ENCODE data around the gene SOAT2. TPM values are rescaled to one million over a fixed set of nuclear protein-coding genes. Genes with fewer than 3 reads are reported as not detected.

The SOAT2 gene
- total RNA-seq, 1 experiment from 2014 or later = not detected

DNA sequence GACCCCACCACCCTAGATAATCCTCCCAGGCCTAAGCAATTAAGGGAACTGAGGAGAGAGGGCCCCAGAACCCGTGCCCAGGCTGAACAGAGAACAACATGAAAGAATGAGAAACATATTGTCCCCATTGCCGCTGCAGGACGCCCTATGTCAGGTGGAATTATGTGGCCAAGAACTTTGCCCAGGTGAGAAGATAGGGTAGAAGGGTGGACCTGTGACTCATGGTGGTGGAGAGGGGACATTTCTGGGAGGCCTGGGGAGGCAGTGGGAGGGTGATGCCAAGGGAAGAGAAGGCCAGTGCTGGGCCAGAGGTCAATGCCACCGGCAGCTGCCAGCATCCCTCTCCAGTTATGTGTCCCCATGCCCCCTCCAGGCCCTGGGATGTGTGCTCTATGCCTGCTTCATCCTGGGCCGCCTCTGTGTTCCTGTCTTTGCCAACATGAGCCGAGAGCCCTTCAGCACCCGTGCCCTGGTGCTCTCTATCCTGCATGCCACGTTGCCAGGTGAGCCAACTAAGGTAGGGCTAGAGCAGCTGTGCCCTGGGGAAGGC, 15.5 kb downstream of the SOAT2 start:
- intact Hi-C loops (cut with micrococcal nuclease; ENCODE audit: unreplicated experiment) (no loop called here), in situ Hi-C loops (cut with HindIII; ENCODE audit: low pct_unique_long_range_greater_than_20kb, low sequenced_read_pairs) (no loop called here)
- ChIA-PET POLR2A (no interaction called here), CTCF (no interaction called here)
- BruUV-seq (replicated peaks) = no TSS peak
- Histone ChIP-seq H3K9me3 (ENCODE audit: control insufficient read depth, insufficient read depth, low read depth, low read length) (no peaks in the 10 kb centered on the region), H3K27me3 (ENCODE audit: control insufficient read depth, insufficient read depth, low read length) (no peaks in the 10 kb centered on the region), H3K36me3 (ENCODE audit: control insufficient read depth, insufficient read depth, low read length) (no peaks in the 10 kb centered on the region), H3K4me3 (ENCODE audit: low read depth in 2 of 2, low read length in 2 of 2) (no peak overlapping the region), H3K4me1 (ENCODE audit: control insufficient read depth, insufficient read depth, low read length) (no peaks in the 10 kb centered on the region), H3K27ac (ENCODE audit: low read length) (no peak overlapping the region)
- ATAC-seq (no peak), DNase-seq (ENCODE audit: low read depth, low spot score) (no peak)
- TF ChIP-seq TCF7L2 (IDR thresholded peaks at IDR 0.05; ENCODE audit: low read depth, low read length) = no peak
- no peak for TF ChIP-seq POLR2AphosphoS5 (IDR thresholded peaks at IDR 0.05; ENCODE audit: low read depth, low read length)
- TF ChIP-seq, protein P1, sequence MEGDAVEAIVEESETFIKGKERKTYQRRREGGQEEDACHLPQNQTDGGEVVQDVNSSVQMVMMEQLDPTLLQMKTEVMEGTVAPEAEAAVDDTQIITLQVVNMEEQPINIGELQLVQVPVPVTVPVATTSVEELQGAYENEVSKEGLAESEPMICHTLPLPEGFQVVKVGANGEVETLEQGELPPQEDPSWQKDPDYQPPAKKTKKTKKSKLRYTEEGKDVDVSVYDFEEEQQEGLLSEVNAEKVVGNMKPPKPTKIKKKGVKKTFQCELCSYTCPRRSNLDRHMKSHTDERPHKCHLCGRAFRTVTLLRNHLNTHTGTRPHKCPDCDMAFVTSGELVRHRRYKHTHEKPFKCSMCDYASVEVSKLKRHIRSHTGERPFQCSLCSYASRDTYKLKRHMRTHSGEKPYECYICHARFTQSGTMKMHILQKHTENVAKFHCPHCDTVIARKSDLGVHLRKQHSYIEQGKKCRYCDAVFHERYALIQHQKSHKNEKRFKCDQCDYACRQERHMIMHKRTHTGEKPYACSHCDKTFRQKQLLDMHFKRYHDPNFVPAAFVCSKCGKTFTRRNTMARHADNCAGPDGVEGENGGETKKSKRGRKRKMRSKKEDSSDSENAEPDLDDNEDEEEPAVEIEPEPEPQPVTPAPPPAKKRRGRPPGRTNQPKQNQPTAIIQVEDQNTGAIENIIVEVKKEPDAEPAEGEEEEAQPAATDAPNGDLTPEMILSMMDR (IDR thresholded peaks at IDR 0.05) = no peak
- no peak for TF ChIP-seq SIN3A (IDR thresholded peaks at IDR 0.05; ENCODE audit: borderline replicate concordance, insufficient read depth, low read depth, low read length)
- TF ChIP-seq, protein P2, sequence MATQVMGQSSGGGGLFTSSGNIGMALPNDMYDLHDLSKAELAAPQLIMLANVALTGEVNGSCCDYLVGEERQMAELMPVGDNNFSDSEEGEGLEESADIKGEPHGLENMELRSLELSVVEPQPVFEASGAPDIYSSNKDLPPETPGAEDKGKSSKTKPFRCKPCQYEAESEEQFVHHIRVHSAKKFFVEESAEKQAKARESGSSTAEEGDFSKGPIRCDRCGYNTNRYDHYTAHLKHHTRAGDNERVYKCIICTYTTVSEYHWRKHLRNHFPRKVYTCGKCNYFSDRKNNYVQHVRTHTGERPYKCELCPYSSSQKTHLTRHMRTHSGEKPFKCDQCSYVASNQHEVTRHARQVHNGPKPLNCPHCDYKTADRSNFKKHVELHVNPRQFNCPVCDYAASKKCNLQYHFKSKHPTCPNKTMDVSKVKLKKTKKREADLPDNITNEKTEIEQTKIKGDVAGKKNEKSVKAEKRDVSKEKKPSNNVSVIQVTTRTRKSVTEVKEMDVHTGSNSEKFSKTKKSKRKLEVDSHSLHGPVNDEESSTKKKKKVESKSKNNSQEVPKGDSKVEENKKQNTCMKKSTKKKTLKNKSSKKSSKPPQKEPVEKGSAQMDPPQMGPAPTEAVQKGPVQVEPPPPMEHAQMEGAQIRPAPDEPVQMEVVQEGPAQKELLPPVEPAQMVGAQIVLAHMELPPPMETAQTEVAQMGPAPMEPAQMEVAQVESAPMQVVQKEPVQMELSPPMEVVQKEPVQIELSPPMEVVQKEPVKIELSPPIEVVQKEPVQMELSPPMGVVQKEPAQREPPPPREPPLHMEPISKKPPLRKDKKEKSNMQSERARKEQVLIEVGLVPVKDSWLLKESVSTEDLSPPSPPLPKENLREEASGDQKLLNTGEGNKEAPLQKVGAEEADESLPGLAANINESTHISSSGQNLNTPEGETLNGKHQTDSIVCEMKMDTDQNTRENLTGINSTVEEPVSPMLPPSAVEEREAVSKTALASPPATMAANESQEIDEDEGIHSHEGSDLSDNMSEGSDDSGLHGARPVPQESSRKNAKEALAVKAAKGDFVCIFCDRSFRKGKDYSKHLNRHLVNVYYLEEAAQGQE (IDR thresholded peaks at IDR 0.05; ENCODE audit: insufficient read depth in 1 of 2, low read depth in 2 of 2, low read length in 1 of 2) = no peak

DNA sequence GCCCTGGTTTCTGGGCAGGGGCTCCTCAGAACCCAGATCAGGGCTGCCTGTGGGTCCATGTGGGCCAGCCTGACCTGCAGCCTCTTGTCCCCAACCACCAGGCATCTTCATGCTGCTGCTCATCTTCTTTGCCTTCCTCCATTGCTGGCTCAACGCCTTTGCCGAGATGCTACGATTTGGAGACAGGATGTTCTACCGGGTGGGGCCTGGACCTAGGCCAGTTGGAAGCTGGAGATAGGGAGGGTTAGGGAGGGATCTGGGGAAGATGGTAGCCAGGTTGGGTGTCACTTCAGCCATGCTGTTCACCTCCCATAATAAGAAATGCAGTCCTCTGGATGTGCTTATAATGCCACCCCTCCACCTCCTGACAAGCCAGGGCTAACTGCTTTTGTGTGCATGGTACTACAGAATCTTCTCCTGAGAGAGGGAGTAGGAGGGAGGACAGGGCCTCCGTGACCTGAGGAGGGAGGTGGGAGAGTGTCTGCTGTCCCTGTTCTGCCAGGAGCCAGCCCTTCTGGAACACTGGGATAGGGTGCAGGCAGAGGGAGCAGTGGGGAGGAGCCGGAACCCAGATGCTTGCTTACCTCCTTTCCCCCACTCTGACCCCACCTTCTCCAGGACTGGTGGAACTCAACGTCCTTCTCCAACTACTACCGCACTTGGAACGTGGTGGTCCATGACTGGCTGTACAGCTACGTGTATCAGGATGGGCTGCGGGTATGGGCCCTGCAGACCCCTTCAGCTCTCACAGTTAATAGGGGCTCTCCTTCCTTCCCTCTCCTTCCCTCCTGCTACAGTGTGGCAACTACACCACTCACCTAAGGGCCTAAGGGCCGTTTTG, 17.6 kb downstream of the SOAT2 start:
- ChIA-PET POLR2A (interaction anchor here (0.7 kb wide), 1 partner anchor 20 kb away, joined by 9 read pairs; no protein-coding TSS in a partner anchor), CTCF (no interaction called here)
- Histone ChIP-seq H3K9me3 (ENCODE audit: control insufficient read depth, insufficient read depth, low read depth, low read length) (no peaks in the 10 kb centered on the region), H3K27me3 (ENCODE audit: control insufficient read depth, insufficient read depth, low read length) (no peaks in the 10 kb centered on the region), H3K4me3 (ENCODE audit: low read depth in 2 of 2, low read length in 2 of 2) (no peak overlapping the region), H3K27ac (ENCODE audit: low read length) (no peak overlapping the region), H3K4me1 (ENCODE audit: control insufficient read depth, insufficient read depth, low read length) (no peaks in the 10 kb centered on the region), H3K36me3 (ENCODE audit: control insufficient read depth, insufficient read depth, low read length) (no peaks in the 10 kb centered on the region)
- in situ Hi-C loops (cut with HindIII; ENCODE audit: low pct_unique_long_range_greater_than_20kb, low sequenced_read_pairs) = no loop called here
- 0 out of 2 replicates have a peak, but pooled peaks have one; percentile 35 for ATAC-seq
- TF ChIP-seq, protein P2 (IDR thresholded peaks at IDR 0.05; ENCODE audit: insufficient read depth in 1 of 2, low read depth in 2 of 2, low read length in 1 of 2) = no peak
- TF ChIP-seq POLR2AphosphoS5 (IDR thresholded peaks at IDR 0.05; ENCODE audit: low read depth, low read length) (no peak), TCF7L2 (IDR thresholded peaks at IDR 0.05; ENCODE audit: low read depth, low read length) (no peak), SIN3A (IDR thresholded peaks at IDR 0.05; ENCODE audit: borderline replicate concordance, insufficient read depth, low read depth, low read length) (no peak)
- TF ChIP-seq, protein P1 (IDR thresholded peaks at IDR 0.05) = no peak
- no TSS peak for BruUV-seq (replicated peaks)
- intact Hi-C loops (cut with micrococcal nuclease; ENCODE audit: unreplicated experiment) = no loop called here
- no peak for DNase-seq (ENCODE audit: low read depth, low spot score)

Measured in Panc1 (cell line).